NCI-H2081 treated with DMSO at 0.1 percent for 48 hours (cell line): Measurements from ENCODE around the gene KATNIP.
A peak's percentile ranks its signal among the peaks of the same experiment; 100 is the strongest.

Experiments used
- DNase-seq: peaks from one replicate; lab custom pipeline; 2025; lab: John Stamatoyannopoulos, UW

The KATNIP gene

DNA sequence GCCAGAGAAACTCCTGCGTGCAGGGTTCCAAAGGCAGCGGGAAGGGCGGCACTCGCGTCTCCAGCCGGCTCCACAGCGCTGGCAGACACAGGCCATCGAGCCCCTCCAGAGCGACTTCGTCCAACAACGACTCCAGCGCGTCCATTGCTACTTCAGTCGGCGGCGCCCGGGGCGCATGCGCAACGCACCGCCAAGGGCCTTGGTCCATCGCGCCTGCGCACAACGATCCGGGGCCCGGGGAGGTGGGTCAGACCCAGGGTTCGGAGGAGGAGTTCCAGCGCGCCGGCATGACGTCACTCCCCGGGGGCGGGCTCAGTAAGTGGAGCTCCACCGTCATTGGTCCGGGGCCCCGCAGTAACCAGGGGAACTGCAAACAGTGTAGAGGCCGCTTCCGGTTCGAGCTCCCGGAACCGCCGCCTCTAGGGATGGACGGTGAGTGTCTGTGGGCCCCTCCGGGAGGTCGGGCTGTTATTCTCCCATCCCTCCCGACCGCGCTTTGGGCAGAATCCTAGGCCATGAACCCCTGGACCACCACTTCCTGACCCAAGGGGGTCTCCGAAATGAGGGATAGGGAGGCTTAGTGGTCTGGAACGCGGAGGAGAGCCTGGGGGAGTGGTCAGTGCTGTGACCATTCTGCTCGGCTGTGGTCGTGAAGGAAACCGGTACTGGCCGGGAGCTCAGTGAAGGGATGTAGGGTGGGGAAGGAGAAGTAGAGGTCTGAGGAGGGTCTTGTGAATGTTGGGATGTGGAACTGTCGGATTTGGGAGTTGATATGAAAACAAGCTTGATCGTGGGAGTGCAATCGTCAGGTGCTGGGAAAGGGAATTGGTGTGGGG is at the start of gene KATNIP, which contains the start of gene GTF3C1:
KATNIP (plus strand) TSS at position 399 of the 836 bp plus-strand sequence; CDS start at position 426, 27 bp downstream.
GTF3C1 (minus strand) TSS at position 168 of the 836 bp plus-strand sequence; CDS start at position 145, 23 bp downstream.
- peak; percentile 89 for DNase-seq

DNA sequence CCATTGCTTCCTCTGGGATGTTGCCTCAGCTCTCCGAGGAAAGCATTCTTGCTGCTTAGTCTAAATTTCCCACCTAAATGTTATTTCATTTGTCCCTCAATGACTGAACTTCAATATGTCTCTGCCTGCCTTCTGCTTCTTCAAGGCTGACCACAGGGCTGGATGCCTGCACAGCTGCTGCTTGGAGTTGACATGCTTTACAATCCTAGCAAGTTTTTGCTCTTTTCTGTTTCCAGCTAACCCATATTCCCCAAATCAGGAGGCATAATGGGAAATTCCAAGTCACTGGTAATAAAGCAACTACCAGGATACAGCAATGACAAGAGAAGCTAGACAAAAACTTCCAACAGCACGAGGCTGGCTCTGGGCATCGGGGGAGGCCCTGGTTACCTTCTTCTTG is 49.1 kb upstream of the KATNIP start:
- DNase-seq = no peak

DNA sequence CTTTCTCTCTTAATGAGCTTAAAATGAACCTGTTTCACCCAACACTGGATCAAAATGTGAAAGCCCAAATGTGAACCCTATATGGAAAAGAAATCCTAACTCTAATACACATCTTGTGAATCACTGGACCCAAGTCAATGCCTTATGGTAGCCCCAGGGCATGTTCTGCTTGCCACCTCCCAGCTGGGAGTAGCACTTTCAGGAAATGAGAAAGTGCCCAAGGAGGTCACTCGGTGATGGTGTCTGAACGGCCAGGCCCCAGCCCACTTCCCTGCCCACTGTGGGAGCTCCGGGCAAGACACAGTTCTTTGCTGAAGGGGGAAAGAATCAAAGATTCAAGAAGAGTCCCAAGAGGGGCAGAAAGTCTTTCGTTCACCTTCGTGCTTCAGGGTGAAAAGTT is 46.3 kb upstream of the KATNIP start:
- DNase-seq = no peak

DNA sequence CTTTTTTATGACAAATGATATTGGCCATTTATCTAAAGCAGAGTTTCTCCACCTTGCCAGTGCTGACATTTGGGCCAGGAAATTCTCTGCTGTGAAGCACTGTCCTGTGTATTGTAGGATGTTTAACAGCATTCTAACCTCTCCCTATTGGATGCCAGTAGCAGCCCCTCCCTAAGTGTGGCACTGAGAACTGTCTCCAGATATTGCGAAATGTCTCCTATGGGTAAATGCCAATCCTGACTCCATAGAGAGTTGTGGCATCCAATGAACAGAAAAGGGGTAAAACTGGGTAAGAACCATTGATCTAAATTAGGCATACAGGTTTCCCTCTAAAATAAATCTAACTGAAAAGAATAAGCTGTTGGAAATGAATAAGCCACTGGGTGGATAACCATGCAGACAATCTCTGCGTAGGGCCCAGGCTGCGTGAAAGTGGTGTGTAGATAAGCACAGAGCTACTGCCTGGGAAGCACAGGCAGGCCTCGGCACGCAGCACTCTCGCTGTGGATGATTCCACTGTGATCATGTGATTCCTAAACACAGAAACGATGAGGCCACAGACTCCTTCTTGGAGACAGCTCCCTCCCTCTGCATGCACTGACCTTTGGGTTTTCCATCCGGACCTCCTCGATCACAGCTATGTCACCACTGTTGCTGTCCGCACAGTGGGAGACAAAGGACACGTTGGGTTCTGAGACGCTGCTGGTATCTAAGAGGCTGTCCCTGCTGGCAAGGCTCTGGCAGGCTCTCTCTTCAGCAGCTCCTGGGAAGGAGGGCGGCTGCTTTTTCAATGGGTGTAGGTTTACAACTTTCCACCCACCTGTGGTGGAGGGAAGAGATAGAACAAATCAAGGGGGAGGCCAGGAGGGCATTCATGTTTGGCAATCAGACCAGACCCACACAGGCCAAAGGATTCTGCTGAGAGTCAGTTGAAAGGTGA is 44.4 kb upstream of the KATNIP start:
- no peak for DNase-seq

- no peak for DNase-seq
Measured at GRCh38 chr16:27506771-27507170, 43.2 kb upstream of the KATNIP start.

DNA sequence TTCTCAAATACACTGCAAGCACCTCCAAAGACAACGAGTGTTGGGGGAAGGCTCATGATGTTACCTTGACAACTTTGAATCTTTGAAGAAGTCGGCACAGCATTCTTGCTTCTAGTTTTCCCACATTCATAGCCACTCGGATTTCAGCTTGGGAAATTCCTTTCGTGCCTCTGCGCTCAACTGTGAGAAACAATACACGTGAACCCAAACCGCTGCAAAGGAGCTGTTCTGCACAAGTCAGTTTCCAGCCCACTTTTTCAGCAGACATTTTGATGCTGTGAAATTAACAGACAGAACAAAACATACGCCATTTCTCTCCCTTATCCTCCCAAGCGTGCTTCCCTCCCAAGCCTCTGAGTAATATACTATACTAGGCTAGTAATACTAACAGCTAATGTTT is 41.5 kb upstream of the KATNIP start:
- DNase-seq = no peak

DNA sequence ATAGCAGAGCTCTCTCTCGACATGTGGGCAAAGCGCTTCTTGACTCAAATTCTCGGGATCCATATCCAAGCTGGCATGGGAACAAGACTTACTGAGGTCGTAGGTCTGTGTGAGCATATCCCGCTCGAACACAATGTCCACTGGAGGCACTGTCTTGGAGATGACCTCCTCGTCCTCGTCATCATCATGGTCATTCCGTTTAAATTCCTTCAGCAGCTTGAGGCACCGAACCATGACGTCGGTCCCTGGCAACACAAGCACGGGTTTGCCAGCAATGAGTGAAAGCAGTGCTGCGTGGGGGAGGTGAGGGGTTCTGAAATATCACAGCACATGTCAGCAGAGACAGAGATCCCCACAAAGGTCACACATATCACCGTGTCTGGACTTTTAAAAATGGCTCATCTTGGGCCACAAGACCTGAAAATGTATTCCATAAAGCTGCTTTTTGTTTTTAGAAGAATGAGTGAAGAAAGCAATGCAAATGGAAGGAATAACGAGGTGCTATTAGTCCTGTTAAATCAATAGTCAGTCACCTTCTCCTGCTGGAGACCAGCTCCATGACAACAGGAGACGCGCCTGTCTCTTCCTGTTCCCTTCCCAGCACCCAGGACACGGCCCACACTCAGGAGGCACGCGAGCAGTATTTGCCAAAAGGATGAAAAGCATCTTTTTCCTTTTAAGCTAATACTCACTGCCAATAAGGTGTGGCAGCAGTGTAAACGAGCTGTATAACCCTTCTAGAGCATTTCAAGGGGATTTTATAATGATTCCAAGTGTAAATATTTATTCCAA is 38.1 kb upstream of the KATNIP start:
- no peak for DNase-seq

DNA sequence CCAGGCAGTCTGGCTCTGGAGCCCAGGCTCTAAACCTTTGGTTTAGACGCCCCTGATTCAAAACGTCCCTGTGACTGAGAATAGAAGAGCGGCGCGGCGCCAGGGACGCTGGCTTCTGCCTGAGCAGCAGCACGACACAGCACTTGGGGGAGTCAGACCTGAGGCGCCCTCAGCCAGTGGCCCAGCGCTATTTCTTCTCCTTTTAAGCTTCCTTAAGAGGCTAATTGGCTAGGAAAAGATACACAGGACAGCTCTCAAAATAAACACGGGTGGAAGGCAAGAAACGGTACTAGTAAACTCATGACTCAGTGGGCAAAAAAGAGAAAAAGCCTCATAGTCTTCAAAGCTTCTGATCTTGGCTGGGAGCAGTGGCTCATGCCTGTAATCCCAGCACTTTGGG is 35.1 kb upstream of the KATNIP start:
- no peak for DNase-seq

GRCh38 chr16:27515874-27516353 is 34.0 kb upstream of the KATNIP start:
- no peak for DNase-seq

GRCh38 chr16:27516365-27516764 is 33.6 kb upstream of the KATNIP start:
- no peak for DNase-seq

GRCh38 chr16:27517664-27518063 is 32.3 kb upstream of the KATNIP start:
- DNase-seq = no peak

DNA sequence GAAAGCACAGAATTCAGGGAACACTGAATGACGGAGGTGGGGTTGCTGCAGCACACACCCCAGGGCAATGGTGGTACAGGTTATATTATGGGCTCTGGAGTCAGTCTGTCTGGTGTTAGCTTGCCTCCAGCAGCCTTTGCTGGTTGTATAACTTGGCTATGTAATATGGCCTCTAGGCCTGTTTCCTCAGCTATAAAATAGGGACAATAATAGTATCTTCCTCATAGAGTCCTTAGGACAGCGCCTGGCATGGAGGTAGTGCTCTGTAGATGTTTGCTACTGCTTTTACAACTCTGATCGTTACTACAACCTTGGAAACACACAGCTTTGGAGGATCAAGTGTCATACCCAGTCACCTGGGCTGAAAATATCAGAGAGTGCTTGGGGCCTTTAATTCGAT is 31.7 kb upstream of the KATNIP start:
- DNase-seq = no peak

GRCh38 chr16:27520982-27521673 is 28.8 kb upstream of the KATNIP start:
- DNase-seq = no peak

GRCh38 chr16:27522173-27522707 is 27.7 kb upstream of the KATNIP start:
- DNase-seq = no peak

DNA sequence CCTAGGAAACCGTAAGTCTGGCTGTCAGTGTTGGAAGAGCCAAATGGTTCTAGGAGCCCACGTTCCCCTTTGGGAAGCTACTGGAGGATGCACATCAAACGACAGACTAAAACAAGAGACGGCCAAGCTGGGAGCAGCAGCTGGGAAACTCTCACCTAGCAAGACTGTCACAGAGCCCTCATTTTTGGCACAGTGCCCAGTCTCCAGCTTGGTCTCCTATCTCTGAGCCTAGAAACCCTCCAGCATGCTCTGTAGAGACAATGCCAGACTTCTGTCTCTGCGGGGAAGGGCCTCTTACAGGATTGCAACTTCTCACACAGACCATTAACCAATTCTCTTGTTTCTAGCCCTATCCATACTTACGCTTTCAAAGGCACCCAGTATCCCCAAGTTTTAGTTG is 23.8 kb upstream of the KATNIP start:
- no peak for DNase-seq

DNA sequence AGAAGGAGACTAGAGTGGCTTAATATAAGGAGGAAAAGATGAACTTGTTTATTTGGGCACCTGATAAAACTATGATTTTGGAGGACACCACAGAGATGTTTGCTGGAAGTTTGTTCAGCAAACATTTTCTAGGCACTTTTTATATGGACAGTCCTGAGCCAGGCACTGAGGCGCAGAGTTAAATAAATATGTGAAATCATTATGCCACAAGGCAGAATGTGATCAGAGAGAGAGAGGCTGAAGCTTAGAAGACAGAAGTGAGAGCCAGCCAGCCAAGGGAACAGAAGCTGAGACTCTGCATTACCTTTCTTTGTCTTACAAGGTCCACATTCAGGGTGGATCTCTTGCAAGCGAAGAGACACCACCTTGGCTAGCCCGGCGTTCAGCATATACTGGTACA is 21.6 kb upstream of the KATNIP start:
- DNase-seq = no peak

DNA sequence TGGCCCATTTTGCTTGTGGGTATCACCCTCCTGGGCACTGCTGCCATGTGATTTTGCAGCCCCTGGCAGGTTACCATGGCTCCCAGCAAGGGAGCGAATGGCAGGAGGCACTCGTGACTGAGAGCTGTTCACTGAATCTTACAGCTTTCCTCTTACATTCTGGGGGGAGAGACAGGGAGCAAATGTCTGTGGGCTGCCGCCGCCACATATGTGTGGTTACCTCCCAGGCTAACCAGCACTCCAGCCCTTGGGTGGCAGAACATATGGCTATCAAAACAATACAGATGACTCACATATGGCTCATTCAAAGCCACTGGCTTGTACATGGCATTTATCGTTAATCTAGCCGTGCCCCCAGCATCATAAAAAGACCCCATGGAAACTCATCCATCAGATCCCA is 20.0 kb upstream of the KATNIP start:
- DNase-seq = no peak

DNA sequence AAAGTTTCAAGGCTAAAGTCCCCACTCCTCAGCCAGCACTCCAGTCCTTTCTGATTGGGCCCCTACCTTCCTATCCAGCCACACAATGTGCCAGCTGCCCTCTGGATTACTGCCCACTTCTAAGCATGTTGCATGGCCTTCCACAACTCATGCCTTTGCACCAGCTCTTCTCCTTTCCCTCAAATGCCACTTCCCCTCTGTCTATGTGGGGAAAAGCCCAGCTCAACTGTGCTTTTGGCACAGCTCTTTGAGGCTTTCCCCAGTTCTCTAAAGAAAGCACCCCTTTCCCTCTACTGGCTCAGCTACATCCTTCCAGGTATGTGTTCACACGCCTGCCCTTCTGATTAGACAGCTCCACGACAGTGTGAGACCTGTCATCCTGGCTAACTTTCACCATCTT is 18.8 kb upstream of the KATNIP start:
- no peak for DNase-seq

GRCh38 chr16:27531826-27532800 is 17.8 kb upstream of the KATNIP start:
- no peak for DNase-seq

- no peak for DNase-seq
Measured at GRCh38 chr16:27534256-27534655, 15.7 kb upstream of the KATNIP start.
